T-helper 1 cell (primary cell): ENCODE data around the gene LAMA3.

Experiments used
- DNase-seq, 5 donors: peaks; one replicate each; pipeline ENCODE4 v3.0.0-alpha.2; 2012 to 2020
- total RNA-seq, 4 donors: gene quantifications; one replicate each; lab custom pipeline; 2026; lab: John Stamatoyannopoulos, UW

LAMA3 gene, protein sequence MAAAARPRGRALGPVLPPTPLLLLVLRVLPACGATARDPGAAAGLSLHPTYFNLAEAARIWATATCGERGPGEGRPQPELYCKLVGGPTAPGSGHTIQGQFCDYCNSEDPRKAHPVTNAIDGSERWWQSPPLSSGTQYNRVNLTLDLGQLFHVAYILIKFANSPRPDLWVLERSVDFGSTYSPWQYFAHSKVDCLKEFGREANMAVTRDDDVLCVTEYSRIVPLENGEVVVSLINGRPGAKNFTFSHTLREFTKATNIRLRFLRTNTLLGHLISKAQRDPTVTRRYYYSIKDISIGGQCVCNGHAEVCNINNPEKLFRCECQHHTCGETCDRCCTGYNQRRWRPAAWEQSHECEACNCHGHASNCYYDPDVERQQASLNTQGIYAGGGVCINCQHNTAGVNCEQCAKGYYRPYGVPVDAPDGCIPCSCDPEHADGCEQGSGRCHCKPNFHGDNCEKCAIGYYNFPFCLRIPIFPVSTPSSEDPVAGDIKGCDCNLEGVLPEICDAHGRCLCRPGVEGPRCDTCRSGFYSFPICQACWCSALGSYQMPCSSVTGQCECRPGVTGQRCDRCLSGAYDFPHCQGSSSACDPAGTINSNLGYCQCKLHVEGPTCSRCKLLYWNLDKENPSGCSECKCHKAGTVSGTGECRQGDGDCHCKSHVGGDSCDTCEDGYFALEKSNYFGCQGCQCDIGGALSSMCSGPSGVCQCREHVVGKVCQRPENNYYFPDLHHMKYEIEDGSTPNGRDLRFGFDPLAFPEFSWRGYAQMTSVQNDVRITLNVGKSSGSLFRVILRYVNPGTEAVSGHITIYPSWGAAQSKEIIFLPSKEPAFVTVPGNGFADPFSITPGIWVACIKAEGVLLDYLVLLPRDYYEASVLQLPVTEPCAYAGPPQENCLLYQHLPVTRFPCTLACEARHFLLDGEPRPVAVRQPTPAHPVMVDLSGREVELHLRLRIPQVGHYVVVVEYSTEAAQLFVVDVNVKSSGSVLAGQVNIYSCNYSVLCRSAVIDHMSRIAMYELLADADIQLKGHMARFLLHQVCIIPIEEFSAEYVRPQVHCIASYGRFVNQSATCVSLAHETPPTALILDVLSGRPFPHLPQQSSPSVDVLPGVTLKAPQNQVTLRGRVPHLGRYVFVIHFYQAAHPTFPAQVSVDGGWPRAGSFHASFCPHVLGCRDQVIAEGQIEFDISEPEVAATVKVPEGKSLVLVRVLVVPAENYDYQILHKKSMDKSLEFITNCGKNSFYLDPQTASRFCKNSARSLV (N-terminal part only)
- total RNA-seq, result 0.23 to 1.4 (median 0.44) reads per million in 4 donors

DNA sequence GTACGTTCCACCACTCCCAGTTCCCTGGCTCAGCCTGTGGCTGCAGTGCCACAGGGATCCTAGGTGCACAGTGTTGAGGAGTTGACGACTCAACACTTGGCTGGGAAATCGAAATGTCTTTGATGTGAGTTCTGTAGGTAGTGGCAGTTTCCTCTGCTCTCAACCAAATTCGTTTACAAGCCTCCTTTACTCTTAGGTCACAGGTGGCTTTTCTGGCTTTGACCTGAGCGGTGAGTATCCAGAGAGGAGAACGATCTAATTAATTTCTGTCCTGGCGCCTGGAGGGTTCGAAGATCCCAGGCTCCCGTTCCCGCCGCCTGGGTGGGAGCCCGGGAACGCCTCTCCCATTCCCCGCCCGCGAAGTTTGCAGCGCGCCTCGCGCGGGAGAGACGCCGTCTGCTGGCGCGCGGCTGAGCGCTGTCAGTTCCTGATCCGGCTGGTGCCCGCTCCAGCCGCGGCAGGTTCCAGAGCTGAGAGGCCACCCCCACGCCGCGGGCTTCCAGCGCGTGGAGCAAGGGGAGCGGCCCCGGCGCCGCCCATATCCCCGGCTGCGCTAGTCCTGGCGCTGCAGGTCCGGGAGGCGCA is at the start of gene LAMA3:
Gene LAMA3 (plus strand): TSS at position 423 of the 585 bp plus-strand sequence. CDS start 231 bp downstream, outside the sequence.
- peak in 3 of 5 donors; percentile 12 to 13 (median 12) for DNase-seq

DNA sequence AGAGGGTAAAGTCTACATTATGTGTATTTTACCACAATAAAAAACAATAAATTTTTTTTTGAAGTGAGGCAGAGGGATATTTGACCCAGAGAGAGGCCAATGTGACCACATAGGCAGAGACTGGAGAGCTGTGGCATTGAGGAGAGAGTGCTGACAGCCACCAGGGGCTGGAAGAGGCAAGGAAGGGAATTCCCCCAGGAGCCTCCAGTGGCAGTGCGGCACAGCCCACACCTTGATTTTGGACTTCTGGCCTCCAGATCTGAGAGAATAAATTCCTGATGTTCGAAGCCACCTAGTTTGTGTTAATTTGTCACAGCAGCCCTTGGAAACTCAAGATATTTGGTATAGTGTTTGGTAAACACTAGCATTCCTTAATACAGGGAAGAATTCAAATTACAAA is 49.2 kb upstream of the LAMA3 start:
- no peak for DNase-seq

DNA sequence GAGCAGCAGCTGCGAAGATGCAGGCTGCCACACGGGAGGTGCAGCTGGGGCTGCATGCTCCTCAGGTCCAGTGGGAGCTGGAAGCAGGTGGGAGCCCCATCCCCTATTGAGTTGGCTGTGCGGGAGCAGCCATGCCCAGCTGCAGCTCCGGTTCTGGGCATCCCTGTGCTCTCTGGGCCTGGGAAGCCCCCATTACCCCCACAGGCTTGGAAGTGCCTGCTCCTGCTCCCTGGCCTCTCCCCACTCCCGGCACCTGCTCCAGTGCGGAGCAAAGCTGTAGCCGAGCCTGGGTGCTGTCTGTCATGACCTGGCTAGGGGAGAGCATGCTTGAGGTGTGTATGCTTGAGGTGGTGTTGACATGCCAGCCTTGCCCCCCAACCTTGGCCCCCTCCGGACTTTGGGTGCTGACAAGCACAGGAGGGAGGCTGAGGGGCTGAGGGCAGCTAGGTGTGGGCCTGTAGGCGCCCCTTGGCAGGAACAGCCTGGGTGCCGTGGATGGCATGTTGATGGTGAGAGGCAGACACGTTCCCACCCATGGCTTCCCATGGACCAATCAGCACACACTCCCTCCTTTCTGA is 48.0 kb upstream of the LAMA3 start:
- DNase-seq, result no peak

DNA sequence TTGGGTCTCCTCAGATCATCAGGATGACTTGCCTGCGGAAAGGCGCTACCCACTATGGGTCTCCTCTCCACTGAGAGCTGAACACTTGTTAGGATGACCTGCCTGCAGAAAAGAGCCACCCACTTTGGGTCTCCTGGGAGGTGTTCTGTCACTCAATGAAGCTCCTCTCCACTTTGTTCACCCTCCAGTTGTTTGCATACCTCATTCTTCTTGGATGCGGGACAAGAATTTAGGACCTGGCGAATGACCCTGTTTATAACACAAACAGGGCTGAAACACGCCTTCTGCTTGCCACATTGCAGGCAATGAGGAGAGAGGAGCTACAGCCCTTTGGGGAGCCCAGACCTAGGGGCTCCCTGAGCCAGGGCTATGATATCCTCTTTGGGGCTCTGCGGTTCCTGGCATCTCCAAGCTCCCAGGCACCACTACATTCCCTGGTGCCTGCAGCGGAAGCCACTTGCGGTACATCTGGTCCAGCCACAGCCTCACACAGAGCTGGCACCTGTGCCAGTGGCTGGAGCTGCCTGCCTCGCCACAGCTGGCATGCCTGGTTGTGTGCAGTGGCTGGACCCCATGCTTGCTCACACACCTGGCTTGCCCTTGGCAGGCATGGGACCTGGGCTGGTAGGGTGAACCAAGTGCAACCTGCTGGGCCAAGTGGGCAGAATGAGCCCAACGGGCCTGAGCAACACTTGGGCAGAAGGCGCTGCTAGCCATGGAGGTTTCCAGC is 47.2 kb upstream of the LAMA3 start:
- no peak for DNase-seq

DNA sequence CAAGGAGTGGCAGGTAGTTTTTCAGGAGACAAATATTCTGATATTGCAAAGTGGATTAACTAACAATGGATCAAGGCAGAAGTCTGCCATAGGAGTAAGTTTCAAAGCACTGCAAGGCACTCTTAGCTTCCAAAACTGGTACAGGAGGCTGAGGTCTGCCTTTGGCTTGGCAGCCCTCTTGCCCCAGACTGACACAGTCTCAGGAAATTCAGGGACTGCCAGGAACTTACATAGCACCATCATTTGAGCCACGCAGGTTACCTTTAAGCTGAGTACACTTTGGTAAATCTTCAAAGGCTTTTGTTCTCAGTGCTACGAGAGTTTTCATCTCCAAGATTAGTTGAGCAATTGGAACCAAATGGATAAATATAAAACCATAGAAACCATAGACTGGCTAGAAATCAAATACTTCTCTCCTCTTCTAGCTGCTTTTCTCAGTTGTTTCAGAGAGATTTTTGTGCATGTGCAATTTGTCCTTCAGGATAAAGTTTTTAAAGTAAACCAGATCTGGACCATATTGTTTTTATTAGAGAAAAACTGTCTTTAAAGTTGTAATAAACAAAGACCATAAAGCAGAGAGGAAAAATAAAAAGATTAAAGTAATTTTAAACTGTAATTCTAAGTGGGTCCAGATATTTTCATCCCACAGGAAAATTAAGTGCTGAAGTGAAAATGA is 45.3 kb upstream of the LAMA3 start:
- DNase-seq, result no peak

DNA sequence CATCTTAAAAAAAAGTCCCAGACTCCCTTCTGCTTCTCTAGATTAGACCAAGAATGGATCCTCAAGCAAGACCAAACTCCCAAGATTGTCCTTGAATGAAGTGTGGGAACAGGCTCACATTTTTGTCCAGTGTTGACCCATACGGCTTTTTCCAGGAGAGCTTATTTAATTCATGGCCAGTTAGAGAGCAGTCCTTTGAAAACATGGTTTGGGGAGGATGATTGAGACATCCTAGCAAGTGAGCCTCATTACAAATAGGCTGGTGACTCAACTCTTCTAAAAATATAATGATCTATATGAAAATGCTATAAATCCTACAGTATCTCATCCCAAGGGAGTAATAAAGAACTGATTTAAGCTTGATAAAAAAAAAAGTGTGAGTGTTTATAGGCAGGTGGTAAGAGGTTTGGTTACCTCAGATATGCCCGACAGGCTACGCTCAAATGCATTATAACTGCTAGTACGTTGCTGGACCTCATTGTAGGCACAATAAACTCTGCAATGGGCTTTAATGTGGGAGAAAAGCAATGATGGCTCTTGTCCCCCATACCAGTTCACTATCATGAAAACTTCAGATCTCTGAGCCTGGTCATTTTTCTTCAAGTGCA is 43.6 kb upstream of the LAMA3 start:
- DNase-seq, result no peak

DNA sequence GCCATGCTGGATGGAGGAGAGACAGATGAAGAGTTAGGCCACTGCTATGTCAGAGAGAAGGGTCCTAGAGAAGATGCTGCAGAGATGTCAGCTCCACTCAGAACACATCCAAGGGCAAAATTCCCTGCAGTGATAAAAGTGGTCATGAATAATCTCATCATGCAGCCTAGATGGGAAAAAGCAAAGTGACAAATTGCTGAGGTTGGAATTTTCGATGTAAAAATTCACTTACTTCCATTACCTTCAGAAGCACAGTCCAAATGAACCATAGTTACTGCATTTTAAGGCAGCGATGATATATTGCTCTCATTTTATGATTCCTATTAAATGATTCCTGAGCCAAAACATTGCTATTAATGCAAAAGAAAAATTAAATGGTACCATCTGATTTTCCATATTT is 43.0 kb upstream of the LAMA3 start:
- no peak for DNase-seq

DNA sequence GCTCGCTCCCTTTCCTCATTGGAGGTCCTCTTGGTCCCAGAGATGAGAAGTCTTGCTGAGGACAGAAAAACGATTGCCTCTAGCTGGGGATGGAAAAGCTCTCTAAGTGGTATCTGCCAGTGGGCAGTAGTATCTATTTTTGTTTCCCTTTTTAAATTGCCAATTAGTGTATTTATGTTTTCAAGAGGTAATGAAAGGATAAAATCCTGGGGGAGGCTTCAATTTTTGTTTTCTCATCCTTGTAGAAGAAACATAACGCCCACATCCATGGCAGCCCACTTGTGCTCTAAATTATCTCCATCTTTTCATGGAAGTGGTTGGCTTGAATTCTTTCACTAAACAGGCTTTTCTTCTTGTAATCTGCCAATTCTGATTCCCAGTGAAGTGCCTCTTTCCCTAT is 40.8 kb upstream of the LAMA3 start:
- no peak for DNase-seq

DNA sequence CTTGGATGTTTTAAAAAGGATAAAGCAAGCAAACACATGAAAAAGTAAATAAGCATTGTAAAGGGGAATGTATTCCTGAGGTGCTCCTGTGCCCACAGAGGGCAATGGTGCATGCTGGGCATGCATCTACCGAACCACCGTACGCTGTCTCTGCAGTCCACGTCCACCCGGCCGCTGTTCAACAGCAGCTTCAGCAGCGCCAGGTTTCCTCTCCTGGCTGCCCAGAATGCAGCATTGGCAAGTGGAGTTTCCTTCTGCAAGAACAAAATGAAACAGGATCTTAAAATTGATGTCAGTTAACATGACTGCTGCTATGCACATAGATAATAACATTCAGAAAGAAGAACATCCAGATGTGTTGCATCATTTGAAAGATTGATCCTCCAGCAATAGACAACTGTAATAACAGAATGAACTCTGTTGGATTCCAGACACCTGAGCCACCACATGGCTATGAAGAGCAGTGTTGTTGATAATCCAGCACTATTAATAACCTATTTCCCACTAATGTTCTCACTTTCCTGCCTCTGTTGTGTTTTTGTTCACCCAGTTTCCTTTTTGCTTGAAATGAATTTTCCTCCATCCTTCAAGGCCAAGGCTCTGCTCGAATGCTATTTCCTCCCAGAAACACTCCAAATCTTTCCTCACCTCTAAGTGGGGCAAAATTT is 40.2 kb upstream of the LAMA3 start:
- no peak for DNase-seq

DNA sequence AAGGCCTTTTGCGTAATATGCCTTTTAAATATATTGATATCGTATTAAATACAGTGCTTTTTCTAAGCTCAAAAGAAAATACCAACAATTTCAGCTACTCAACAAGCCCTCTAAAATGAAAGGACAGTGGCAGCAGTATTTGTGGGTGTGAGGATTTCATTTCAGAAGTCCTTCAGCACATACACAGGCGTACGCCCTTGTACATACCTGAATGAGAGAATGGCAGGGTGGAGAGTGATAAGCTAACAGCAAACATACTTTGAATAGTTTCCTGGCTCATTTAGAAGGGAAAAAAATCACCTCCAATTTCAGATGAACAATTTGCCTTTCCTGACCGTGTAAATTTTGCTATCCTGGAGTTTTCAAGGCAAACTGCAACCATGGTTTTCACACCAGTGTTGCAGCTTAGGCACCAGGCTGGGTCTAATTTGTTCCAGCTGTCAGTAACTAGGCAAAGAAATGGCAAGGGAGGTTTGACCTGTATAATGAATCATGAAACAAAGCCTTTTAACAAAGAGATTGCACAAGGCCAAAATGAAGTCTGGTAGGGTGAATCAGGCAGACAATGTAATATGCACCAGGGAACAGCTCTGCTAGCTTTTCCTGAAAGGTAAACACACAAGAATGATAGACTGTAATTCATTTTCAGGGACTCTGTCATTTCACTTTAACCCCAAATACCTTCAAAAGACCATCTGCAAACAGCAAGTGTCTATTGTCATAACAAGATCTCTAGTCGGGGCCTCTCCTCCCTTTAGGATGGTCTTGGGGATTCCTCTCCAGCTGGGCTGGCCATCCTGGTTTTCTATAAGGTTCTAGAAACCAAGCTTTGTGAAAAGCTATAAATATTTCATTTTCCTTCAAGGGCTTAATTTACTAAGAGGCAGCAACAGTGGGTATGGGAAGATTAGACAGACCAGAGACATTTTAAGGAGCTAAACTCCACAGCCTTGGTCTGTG is 38.0 kb upstream of the LAMA3 start:
- no peak for DNase-seq

DNA sequence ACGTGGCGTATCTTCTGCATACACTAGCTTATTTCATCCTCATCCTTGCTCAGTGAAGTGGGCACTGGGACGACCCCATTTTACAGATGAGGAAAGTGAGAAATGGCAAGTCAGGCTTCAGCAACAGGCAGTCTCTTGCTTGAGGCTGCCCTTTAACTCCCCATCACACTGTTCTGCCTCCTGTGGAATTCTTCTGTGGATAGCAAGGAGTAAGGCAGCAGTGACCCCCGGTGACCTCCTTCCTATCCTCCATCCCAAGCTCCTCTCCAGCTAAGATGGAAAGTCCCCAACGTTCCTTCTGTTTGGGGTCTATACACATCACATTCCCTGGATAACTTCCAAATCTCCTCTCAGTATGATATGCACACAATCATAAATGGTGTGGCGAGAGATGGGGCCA is 37.0 kb upstream of the LAMA3 start:
- DNase-seq, result no peak

DNA sequence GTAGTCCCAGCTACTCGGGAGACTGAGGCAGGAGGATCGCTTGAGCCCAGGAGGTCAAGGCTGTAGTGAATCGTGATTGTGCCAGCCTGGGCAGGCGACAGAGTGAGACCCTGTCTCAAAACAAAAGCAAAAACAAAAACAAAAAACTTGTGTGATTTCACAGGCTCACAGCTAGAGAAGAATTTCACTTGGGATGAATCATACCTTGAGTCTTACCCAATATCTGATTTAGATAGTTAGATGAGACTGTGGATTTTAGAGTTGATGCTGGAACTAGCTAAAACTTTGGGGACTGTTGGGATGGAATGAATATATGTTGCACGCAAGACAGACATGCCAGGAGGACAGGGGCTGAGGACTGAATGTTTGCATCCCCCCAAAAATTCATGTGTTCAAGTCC is 31.0 kb upstream of the LAMA3 start:
- DNase-seq, result no peak

DNA sequence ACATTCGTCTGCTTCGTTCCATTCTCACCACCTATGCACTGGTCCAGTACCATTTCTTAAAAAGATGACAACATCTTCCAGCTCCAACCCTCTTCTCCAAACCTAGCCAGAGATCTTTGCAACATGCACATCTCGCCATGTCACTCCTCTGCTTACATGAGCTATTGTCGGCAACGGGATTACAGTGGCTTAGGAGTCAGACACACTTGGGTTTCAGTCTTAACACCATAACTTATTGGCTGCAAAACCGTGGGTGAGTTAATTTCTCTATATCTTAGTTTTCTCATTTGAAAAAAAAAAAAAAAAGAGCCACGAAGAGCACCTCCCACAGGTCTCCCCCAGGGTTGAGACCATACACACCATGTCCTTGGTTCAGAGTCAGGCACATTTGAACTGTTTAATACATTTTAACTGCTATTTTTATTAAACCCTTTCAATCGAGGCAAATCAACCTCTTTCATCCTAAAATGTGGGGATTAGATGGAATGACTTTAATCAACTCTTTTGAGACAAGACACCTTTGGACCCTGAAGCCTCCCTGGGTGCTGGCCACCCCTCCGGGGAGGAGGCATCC is 27.4 kb upstream of the LAMA3 start:
- DNase-seq, result no peak

DNA sequence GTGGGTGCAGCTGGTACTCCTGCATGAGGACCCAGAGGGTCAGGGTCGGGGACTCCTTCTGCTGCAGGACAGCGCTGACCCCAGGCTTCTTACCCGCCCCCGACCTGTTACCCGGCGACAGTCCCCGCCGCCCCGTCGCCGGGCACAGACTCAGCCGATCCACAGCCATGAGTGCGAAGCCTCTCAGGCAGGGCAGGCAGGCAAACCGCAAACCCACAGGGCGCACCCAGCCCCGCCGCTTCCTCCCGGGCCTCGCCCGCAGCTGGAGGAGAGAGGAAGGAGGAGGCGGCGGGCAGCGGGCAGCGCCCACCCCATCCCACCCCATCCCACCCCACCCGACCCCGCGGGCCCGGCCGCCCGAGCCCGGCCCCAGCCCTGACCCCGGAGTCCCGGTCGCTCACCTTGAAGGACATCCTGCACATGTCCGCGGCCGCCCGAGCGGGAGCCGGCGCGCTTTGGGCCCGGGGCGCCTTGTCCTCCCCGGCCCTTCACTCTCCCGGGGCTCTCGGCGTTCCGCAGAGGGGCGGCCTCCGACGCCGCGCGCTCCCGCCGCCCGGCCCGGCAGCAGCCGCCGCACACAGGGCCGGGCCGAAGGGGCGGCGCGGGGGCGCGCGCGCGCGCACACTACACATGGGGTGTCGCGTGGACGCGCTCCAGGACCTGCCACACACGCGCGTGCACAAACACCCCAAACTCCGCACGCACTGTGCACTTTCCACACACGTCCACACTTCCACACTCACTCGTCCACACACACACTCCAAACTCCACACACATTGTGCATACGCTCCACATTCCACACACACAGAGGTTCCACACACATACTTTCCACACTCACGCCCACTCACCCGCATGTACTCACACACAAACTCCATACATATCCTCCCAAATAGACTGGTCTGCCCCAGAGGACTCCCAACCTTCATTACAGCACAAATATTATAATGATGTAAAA is 26.7 kb upstream of the LAMA3 start, which contains the start of gene ANKRD29:
Gene ANKRD29 (minus strand): TSS at position 603 of the 955 bp plus-strand sequence. CDS start 181 bp downstream, at position 422.
- DNase-seq, result peak; percentile 18 to 65 (median 38)

DNA sequence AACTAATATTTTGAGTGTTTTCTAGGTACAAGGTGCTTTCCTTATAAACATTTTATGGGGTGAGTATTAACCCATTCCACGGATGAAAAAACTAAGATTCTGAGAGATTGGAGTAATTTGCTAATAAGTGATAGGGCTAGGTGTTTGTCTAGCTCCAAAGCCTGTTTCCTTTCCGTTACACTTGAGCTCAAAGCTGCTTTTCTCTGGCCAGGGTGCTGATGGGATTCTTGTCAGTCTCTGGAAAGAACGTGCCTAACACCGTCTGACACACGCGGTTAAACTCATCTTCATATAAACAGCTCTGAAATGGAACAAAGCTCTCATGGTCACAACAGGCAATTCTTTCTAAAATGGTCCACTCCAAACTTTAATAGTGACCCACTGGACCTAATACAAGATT is 24.6 kb upstream of the LAMA3 start:
- DNase-seq, result no peak

DNA sequence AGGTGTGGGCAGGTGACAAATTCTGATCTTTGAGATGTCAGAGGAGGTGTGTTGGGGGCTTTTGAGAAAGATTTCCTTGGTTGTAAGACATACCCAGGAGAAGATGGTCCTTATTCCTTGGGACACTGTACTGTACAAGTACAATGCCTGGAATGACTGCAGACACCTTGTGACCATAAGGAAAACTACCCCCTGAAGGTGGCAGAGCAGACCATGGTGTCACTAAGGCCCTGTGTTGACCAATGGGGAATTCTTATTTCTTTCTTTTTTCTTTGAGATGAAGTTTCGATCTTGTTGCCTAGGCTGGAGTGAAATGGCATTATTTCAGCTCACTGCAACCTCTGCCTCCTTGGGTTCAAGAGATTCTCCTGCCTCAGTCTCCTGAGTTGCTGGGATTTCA is 22.1 kb upstream of the LAMA3 start:
- DNase-seq, result no peak

DNA sequence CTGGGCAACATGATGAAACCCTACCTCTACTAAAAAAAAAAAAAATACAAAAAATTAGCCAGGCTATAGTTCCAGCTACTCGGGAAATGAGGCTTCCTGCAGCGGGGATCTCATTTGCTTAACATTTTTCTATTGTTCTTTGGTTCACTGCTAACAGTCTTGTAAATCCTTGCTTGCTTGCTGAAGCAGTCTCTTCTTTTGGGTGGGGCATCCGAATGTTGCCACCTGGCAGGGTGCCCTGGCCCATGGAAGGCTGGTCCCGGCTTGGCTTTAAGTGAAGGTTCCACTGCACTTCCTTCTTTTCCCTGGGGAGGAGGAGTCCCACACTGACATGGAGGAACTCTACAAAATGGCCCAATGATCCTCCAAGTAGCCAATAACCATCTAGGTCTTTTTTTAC is 20.5 kb upstream of the LAMA3 start:
- no peak for DNase-seq
